Hematopoietic multipotent progenitor cell (in vitro differentiated cells): ENCODE results near the gene SLC26A9. TPM values are rescaled to one million over a fixed set of nuclear protein-coding genes. Genes with fewer than 3 reads are reported as not detected.

ENCODE experiments used
- DNase-seq, 3 donors: peaks; one replicate each; pipeline ENCODE4 v3.0.0-alpha.2; 2011 to 2015; ENCODE audit warnings: low read depth in 2 of 3, low spot score in 2 of 3
- total RNA-seq: library from RNA; depleted of rRNA; stranded (reverse); fragments of >200 nt; gene quantifications from one replicate; pipeline ENCODE4 v1.2.3, GENCODE V29; 2012

SLC26A9 gene
- total RNA-seq, 1 donor, result under 0.01 TPM

DNA sequence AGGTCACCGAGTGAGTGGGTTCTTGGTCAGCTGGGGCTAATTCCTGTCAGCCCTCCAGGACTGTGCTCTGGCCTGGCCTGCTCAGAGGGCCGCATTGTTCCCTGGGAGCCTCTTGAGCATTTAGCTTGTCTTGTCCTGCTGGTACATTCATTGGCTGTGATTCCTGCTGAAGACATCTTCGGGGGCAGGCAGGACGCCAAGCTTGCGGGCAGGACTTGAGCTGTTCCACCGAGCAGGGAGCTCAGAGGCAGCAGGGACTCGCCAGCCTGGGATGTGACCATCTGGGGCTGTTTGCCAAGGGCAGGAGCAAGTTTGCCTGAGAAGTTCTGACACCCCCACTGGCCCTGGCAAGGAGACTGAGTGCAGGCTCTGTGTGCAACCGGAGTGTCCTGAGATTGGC, 7.0 kb upstream of the SLC26A9 start:
- DNase-seq, result no peak

DNA sequence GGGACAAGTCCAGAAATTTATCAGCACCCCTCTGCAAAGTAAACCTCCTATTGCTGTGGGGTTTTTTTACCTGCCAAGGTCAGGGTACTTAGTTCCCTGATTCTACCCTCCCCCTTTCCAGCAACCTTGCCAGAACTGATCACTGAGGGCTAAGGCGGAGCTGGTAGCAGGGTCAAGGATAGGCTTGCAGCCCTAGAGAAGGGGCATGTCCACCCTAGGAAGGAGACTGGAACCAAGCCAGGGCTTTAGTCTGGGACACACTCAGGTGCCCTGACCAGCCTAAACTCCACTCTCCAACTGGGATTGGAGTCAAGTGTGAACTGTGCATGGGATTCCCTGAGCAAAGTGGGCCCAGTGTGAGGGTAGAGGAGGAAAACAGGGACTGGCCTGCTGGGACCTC, 6.5 kb upstream of the SLC26A9 start:
- DNase-seq, result no peak

DNA sequence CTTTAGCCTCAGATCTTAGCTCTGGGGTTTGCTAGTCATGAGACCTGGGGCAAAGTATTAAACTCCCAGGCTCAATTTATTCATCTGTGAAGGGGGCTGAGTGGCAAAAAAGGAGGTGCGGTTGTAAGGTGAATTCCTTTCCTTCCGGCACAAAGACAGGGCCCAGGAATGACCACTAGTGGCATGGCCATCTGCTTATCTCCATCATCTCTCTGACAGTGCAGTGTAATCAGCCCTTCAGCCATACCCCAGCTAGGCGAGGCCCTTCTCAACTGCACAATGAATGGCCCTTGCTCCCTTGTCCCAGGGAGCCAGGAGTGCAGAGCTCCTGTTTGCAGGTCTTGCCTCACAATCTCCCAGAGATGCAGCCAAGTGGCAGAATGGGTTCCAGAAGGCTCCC, 5.6 kb upstream of the SLC26A9 start:
- DNase-seq, result no peak

DNA sequence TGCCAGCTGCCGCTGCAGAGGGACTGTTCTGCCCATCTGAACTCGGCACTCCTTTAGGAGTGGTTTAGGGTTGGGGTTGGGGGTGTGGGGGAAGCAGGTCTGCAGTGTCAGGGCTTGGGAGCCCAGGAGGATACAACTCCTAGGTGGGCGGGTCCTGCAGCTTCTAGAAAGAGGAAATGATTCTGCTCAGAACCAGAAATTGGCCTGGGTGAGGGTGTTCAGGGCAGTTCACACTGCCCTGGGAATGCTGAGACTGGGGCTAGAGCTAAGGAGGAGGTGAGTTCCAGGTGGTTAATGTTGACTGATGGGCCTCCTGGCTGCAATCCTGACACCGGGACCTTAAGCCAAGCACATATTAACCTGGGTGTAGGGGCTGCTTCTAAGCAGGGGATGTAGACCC, 4.8 kb upstream of the SLC26A9 start:
- no peak for DNase-seq

DNA sequence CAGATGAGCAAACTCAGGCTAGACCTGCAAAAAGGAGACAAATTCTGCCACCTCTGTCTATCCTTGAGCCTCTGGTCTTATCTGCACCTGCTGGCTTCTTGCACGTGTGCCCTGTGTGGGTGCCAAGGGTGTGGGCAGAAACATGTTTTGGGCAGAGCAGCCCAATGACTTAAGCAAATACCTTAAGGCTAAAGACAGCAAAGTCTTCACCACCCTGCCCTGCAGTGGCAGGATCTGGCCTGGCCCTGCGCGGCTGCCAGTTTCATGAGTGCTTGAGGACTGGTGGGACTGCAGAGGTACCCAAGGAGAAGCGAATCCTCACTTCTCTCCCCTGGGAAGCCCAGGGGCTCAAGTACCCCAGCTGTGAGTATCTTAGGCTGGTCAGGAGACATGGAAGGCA, 3.8 kb upstream of the SLC26A9 start:
- DNase-seq, result no peak

DNA sequence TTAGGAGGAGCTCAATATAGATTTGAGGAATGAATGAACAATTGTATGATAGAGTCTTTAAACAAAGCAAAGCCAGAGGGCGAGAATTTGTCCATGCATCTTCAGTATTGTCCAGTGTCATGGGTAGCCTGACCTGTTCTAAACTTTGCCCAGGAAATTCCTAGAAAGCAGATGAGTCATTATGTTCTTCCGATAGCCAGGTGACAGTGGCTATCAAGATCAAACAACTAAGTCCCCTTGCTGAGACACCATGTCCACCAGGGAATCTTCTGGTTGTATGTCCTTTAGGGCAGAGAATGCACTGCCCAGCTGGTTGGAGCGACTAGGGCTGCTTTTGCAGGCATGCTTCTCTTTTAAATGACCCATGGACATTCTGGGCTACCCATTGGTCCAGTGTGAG, 1.8 kb upstream of the SLC26A9 start:
- DNase-seq, result no peak

- no peak for DNase-seq
These were observed 1.3 kb upstream of the SLC26A9 start for GRCh38 chr1:205944525-205944924.

DNA sequence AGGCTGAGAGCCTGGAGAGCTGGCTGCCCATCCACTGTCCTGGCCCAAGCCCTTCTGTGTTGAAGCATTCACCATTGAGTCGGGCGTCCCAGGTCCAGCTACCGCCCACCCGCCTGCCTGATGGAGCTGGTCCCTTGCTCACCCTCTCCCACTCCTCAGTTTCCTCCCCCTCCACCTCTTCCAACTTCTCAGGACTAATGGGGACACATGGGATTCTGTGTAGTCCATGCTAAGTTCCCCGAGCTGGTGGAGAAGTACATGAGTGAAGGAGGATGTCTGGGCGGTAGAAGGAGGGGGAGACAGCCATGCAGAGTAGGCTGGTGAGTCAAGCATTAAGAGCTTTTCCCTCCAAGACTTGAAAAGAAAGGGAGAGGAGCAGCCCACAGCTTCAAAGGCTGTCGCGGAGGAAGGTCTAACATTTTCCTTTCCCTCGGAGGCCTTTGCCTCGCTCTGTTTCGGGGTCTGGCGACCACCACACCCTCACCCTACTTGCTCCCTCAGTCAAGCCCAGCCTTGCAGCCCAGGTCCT, 561 bp downstream of the SLC26A9 start:
- DNase-seq, result no peak

DNA sequence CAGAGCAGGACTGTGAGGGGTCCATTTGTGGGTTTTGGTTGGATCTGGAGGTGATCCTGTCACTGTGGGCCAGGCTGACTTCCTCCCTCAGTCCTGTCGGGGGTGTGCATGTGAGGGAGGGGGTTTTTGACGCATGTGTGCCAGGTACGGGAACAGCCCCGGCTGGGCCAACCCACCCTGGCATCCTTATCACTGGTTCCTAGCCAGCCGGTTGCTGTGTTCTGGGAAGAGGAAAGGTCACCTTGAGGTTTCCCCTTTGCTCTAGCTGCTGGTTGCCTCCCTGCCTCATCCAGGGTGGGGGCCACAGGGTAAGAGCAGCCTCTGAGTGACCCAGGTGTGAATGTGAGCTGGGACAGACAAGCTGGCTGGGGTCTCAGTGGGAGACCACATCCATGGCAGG, 2.5 kb downstream of the SLC26A9 start:
- DNase-seq, result no peak

GRCh38 chr1:205939690-205940330, 3.4 kb downstream of the SLC26A9 start:
- DNase-seq, result peak in 2 of 3 donors; percentile 31 to 48

- no peak for DNase-seq
These were observed 4.6 kb downstream of the SLC26A9 start for GRCh38 chr1:205938682-205939081.

DNA sequence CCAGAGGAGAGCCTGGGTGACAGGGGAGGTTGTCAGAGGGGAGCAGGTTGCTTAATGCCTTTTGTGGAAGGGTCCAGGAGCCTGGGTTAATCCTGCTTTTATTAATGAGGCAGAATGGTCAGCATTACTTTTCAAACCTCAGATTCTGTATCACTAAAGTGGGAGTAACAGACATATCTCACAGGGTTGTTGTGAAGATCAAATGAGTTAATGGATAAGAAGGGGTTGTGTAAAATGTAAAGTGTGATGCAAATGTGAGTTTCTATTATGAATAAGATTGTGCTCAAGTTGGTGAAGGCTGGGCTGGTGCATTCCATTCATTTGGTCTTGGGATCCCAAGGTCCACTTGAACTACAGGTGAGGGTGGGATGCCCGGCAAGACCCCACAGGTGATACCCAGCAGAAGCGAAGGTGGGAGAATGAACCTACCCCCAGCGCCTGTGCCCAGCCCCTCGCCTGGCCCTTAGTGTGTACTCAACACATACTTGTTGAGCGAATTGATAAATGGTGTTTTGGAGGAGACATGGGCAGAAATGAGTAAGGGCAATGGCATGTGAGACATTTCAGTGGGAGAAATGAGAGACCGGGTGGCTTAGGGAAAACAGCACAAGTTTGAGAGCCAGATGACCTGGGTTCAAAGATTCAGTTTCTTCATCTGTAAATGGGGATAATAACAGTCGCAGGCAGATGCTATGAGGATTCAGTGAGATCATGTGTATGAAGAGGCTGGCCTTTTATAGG, 6.2 kb downstream of the SLC26A9 start:
- DNase-seq, result no peak

- no peak for DNase-seq
These were observed 6.9 kb downstream of the SLC26A9 start for GRCh38 chr1:205936311-205936710.

GRCh38 chr1:205935869-205936268, 7.4 kb downstream of the SLC26A9 start:
- DNase-seq, result no peak

- no peak for DNase-seq
These were observed 8.5 kb downstream of the SLC26A9 start for GRCh38 chr1:205934788-205935187.

DNA sequence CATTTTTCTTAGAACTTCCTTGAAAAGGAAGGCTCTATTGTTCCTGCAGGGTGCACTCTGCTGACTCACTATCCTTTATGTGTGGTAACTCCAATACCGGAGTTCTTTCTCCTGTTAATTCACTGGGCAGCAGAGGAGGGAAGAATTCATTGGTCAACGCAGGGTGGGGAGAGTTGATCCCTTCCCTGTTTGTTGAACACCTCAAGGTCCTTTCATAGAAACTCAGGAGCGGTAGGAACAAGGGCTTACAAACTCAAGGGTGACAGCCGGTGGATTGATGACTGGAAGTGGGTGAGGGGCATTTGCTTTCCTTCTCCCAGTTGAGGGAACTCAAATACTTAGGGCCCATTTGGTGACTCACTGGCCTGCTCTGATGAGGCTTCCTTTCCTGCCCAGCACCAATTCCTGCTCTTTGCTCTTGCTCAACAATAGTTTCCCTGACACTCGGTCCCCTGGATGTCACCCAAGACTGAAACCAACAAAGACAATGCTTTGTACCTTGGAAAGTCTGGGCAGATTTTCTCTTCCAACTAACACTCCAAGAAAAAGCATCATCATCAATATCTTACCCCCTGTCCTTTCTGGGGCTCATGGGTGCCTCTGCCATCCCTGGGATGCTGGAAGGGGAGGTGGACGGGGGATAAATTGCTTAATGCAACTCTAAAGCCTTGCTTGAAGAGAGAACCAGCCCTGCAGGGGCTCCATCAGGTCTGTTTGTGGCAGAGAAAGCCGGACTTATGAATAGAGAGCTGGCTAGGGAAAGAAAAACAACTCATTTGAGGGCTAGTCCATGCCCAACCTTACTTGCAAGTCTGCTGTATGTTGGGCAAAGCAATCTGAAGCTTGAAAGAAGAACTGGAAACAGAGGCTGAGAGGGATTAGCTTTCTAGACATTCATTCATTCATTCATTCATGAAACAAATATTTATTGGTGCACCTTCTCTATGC, 9.3 kb downstream of the SLC26A9 start:
- no peak for DNase-seq

GRCh38 chr1:205932776-205933175, 10.5 kb downstream of the SLC26A9 start:
- no peak for DNase-seq

- no peak for DNase-seq
These were observed 12.4 kb downstream of the SLC26A9 start for GRCh38 chr1:205930799-205931281.

DNA sequence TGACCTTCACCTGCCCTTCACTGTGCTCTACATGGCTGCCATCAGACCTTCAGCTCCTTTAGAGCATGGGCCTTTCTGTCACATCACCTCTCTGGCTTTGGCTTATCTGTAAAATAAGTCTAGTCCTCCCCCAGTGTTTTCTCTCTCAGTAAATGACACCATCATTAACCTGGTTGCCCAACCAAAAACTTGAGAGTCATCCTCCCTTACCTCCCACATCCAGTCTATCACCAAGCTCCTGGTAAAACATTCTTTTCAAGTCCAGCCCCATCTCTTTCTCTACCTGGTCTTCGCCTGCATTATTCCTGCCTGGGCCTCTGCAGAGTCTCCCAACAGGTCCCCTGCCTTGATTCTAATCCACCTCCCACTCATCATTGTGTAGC, 13.1 kb downstream of the SLC26A9 start:
- no peak for DNase-seq

GRCh38 chr1:205929496-205930194, 13.6 kb downstream of the SLC26A9 start:
- DNase-seq, result no peak
